Spleen (tissue), 11 donors: ENCODE data around the gene EPHB2. TPM values are rescaled to one million over a fixed set of nuclear protein-coding genes. Genes with fewer than 3 reads are reported as not detected.

Experiments used
- DNase-seq: peaks from one replicate; pipeline ENCODE4 v3.0.0-alpha.2; 2020
- H3K27ac ChIP-seq, 8 donors: fragments of 200-600 bp; sonication (generic) in 7 of 8; 1 replicate in 4 of 8; 2 replicates in 4 of 8; pipeline versions ENCODE4 v1.5.0 to v1.8.0; 2016 to 2021; ENCODE audit warnings: inconsistent platforms in 4 of 8, mild to moderate bottlenecking in 4 of 8, moderate library complexity in 1 of 8
- H3K27me3 ChIP-seq, 7 donors: fragments of 200-600 bp; sonication (generic) in 6 of 7; replicated peaks in 1 of 7; 1 replicate in 4 of 7; 2 replicates in 3 of 7; pipeline versions ENCODE4 v1.5.0 to v1.8.0; 2016 to 2021; ENCODE audit warnings: inconsistent platforms in 3 of 7, mild to moderate bottlenecking in 1 of 7
- H3K36me3 ChIP-seq, 6 donors: fragments of 200-600 bp; sonication (generic) in 5 of 6; 1 replicate in 4 of 6; 2 replicates in 2 of 6; pipeline versions ENCODE4 v1.5.0 to v1.8.0; 2016 to 2021; ENCODE audit warnings: inconsistent platforms in 2 of 6
- H3K4me1 ChIP-seq, 6 donors: fragments of 200-600 bp; sonication (generic) in 5 of 6; 1 replicate in 3 of 6; 2 replicates in 3 of 6; pipeline versions ENCODE4 v1.5.0 to v1.8.0; 2016 to 2021; ENCODE audit warnings: inconsistent platforms in 3 of 6
- H3K4me3 ChIP-seq, 8 donors: fragments of 200-600 bp; sonication (generic) in 7 of 8; 1 replicate in 4 of 8; 2 replicates in 4 of 8; pipeline versions ENCODE4 v1.5.0 to v1.8.0; 2016 to 2021; ENCODE audit warnings: inconsistent platforms in 4 of 8, mild to moderate bottlenecking in 4 of 8, moderate library complexity in 2 of 8
- H3K9me3 ChIP-seq, 8 donors: fragments of 200-600 bp; sonication (generic) in 7 of 8; 1 replicate in 4 of 8; 2 replicates in 4 of 8; pipeline versions ENCODE4 v1.5.0 to v1.8.0; 2016 to 2021; ENCODE audit warnings: inconsistent platforms in 4 of 8
- POLR2A ChIP-seq, 3 donors: fragments of 450-650 bp; IDR thresholded peaks; one replicate each; pipeline ENCODE4 v1.5.1; 2017; ENCODE audit warnings: antibody characterized with exemption in 3 of 3, mild to moderate bottlenecking in 1 of 3
- POLR2AphosphoS5 ChIP-seq, 3 donors: sonication (generic); formaldehyde crosslinking; IDR thresholded peaks; one replicate each; pipeline ENCODE4 v1.5.1; 2017; ENCODE audit warnings: antibody characterized with exemption in 3 of 3
- WGBS, 5 donors: extraction: QIAGEN DNeasy Blood & Tissue Kit in 3 of 5; methylation state at CpG; one replicate each; pipeline versions ENCODE4 v1.1.5 to v1.1.7; 2013 to 2018; 5-methylcytosine and 5-hydroxymethylcytosine counted together
- intact Hi-C: fragments of 100-400 bp; cut with DNase I; formaldehyde crosslinking; loops from one replicate; pipeline ENCODE4 v1.15.0; 2023; ENCODE audit warnings: low total_unique reads
- polyA plus RNA-seq, 3 donors: library from polyadenylated mRNA; stranded (reverse); fragments of 200-250 nt; gene quantifications; one replicate each; pipeline ENCODE4 v1.2.1, GENCODE V29; 2013
- total RNA-seq, 7 donors: library from RNA; depleted of rRNA in 3 of 7; stranded (reverse); fragments of >200 nt in 3 of 7; fragmentation: NEBNext Ultra II Directional in 4 of 7; extraction: Animal tissue kit (Norgen Biotek cat#: 25700) in 4 of 7; gene quantifications; one replicate each; pipeline versions ENCODE4 v1.1.0 to v1.2.1, GENCODE V29; 2016 to 2021
- TF ChIP-seq, protein P1 (sequence below), 11 experiments: fragments of 200-600 bp in 7 of 11; fragments of 450-650 bp in 4 of 11; sonication (generic) in 4 of 11; IDR thresholded peaks in 8 of 11; conservative IDR thresholded peaks in 3 of 11; 1 replicate in 7 of 11; 2 replicates in 4 of 11; pipeline versions ENCODE4 v1.4.0 to v1.8.0; 2016 to 2021; ENCODE audit warnings: antibody characterized with exemption in 11 of 11, inconsistent platforms in 4 of 11, mild to moderate bottlenecking in 1 of 11
- donor health status: healthy with polysubstance abuse.
- donor health status: DM: no; HTN: no; CAD: no; lungs with moderate emphysema.
- donor health status: DM: no; HTN: no; CAD: no.
- donor health status: Bipolar disorder and iron deficiency.
- donor health status: healthy.
- donor health status: DM: no; HTN: no; CAD: no.
- donor health status: DM: yes; HTN: yes; CAD: no.

Gene EPHB2
- total and polyA plus RNA-seq, 10 donors, result 0.67 to 9.3 (median 6.3) TPM

DNA sequence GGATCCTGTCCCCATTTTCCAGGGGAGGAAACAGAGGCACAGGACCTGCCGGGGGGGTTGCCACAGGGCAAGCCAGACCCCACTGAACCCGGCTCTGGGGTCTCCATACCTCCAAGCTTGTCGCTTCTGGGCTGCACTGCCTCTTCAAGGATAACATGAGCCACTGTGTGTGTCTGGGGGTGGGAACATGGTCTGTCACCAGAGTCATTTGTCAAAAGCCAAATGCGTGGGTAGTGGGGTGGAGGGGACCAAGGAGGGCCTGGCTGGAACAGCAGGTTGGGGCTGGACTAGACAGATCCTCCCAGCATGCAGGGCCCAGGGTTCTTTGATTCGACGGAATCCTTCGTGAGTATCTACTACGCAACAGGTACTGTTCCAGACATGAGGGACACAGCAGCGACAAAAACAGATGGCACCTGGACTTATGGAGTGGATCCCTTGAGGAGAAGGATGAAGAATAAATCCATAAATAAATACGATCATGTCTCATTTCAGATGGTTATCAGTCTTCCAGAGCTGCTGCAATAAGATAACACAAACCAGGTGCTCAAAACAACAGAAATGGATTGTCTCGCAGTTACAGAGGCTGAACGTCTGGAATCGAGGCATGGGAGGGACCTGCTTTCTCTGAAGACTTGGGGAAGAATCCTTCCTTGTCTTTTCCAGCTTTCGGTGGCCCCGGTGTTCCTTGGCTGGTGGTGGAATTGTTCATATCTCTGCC is 28.9 kb upstream of the EPHB2 start:
- Histone ChIP-seq H3K4me1 (no peaks in the 10 kb centered on the region), H3K27me3 (peaks cover 0 to 42% (median 0%) of the 10 kb centered on the region in 7 donors), H3K4me3 (no peak overlapping the region), H3K36me3 (no peaks in the 10 kb centered on the region), H3K9me3 (no peaks in the 10 kb centered on the region), H3K27ac (no peak overlapping the region)
- TF ChIP-seq POLR2AphosphoS5 (IDR thresholded peaks at IDR 0.05) (no peak), POLR2A (IDR thresholded peaks at IDR 0.05) (no peak)
- TF ChIP-seq, protein P1, sequence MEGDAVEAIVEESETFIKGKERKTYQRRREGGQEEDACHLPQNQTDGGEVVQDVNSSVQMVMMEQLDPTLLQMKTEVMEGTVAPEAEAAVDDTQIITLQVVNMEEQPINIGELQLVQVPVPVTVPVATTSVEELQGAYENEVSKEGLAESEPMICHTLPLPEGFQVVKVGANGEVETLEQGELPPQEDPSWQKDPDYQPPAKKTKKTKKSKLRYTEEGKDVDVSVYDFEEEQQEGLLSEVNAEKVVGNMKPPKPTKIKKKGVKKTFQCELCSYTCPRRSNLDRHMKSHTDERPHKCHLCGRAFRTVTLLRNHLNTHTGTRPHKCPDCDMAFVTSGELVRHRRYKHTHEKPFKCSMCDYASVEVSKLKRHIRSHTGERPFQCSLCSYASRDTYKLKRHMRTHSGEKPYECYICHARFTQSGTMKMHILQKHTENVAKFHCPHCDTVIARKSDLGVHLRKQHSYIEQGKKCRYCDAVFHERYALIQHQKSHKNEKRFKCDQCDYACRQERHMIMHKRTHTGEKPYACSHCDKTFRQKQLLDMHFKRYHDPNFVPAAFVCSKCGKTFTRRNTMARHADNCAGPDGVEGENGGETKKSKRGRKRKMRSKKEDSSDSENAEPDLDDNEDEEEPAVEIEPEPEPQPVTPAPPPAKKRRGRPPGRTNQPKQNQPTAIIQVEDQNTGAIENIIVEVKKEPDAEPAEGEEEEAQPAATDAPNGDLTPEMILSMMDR (IDR thresholded peaks at IDR 0.05 in 8 of 11, conservative IDR thresholded peaks at IDR 0.05 in 3 of 11), result no peak
- intact Hi-C loops, result no loop called here
- peak; percentile 21 for DNase-seq
- 78 to 84% (median 81%) methylated on average over 15 of the region's 15 CpGs for WGBS, 5 donors

DNA sequence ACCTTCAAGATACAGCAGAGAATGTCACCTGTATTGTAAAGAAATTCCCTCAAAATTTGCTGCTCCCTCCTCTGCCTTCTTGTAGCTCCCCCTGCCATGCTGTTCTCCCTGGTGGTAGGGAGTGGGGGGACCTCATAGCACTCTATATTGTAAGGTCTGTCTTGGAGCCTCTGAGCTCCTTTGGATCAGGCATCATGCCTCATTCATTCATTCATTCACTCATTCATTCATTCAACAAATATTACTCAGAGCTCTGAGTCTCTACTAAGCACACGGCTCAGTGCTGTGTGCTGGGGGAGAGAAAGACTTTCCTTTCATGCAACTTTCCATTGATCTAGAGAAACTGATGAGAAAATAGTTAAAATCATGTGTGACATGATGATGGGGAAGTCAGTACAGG is 27.1 kb upstream of the EPHB2 start:
- H3K27me3 ChIP-seq, result peaks cover 0 to 38% (median 0%) of the 10 kb centered on the region in 7 donors
- H3K36me3 ChIP-seq, result no peaks in the 10 kb centered on the region
- intact Hi-C loops, result no loop called here

DNA sequence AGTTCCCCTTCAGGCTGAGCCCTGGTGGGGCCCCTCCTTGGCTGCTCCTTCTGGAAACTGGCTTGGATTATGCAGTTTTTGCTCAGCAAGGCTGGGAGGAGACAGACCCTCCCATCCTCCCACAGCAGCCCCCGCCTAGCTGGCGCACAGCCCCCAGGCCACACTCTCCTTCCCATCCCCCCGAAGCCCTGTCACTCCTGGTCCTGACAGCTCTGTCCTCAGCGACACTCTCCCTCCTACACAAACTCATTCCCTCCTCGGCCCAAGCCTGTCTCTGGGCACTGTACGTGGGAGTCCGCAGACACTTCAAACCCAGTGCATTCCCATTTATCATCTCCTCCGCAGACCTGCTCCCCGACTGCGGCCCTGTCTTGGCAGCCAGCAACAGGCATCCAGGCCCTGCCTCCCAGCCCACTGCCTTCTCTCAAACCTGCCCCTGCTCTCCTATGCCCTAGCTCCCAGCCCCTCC is 25.0 kb upstream of the EPHB2 start:
- Histone ChIP-seq H3K27me3 (peaks cover 0 to 38% (median 0%) of the 10 kb centered on the region in 7 donors), H3K4me1 (no peaks in the 10 kb centered on the region), H3K4me3 (no peak overlapping the region), H3K27ac (no peak overlapping the region), H3K9me3 (no peaks in the 10 kb centered on the region), H3K36me3 (no peaks in the 10 kb centered on the region)
- TF ChIP-seq, protein P1 (IDR thresholded peaks at IDR 0.05 in 8 of 11, conservative IDR thresholded peaks at IDR 0.05 in 3 of 11), result no peak
- TF ChIP-seq POLR2AphosphoS5 (IDR thresholded peaks at IDR 0.05) (no peak), POLR2A (IDR thresholded peaks at IDR 0.05) (no peak)
- WGBS, 5 donors, result 60 to 75% (median 71%) methylated on average over 10 of the region's 10 CpGs
- no peak for DNase-seq
- intact Hi-C loops, result no loop called here

More for the DNA sequence above, 27.1 kb upstream of the EPHB2 start:
- H3K4me3 ChIP-seq, result no peak overlapping the region
- H3K4me1 ChIP-seq, result no peaks in the 10 kb centered on the region
- H3K9me3 ChIP-seq, result no peaks in the 10 kb centered on the region
- no peak for TF ChIP-seq POLR2A (IDR thresholded peaks at IDR 0.05)
- TF ChIP-seq POLR2AphosphoS5 (IDR thresholded peaks at IDR 0.05), result no peak
- TF ChIP-seq, protein P1 (IDR thresholded peaks at IDR 0.05 in 8 of 11, conservative IDR thresholded peaks at IDR 0.05 in 3 of 11), result no peak
- no peak for DNase-seq
- H3K27ac ChIP-seq, result no peak overlapping the region
- WGBS, 5 donors, result 75 to 85% (median 83%) methylated on average over 1 of the region's 1 CpG

- Histone ChIP-seq H3K27me3 (peaks cover 0 to 32% (median 0%) of the 10 kb centered on the region in 7 donors), H3K9me3 (no peaks in the 10 kb centered on the region), H3K4me3 (no peak overlapping the region), H3K27ac (no peak overlapping the region), H3K36me3 (no peaks in the 10 kb centered on the region), H3K4me1 (no peaks in the 10 kb centered on the region)
- DNase-seq, result no peak
- TF ChIP-seq, protein P1 (IDR thresholded peaks at IDR 0.05 in 8 of 11, conservative IDR thresholded peaks at IDR 0.05 in 3 of 11), result no peak
- TF ChIP-seq POLR2A (IDR thresholded peaks at IDR 0.05) (no peak), POLR2AphosphoS5 (IDR thresholded peaks at IDR 0.05) (no peak)
- intact Hi-C loops, result no loop called here
- 67 to 85% (median 84%) methylated on average over 2 of the region's 2 CpGs for WGBS, 5 donors
Measured at GRCh38 chr1:22687191-22687590, 23.4 kb upstream of the EPHB2 start.
